Vagina (tissue), 2 donors: ENCODE data around the gene DEAF1. TPM values are rescaled to one million over a fixed set of nuclear protein-coding genes. Genes with fewer than 3 reads are reported as not detected.
A peak's percentile ranks its signal among the peaks of the same experiment; 100 is the strongest.

Source experiments
- DNase-seq, 2 donors: peaks; one replicate each; pipeline ENCODE4 v3.0.0-alpha.2; 2017; ENCODE audit errors: extremely low spot score in 2 of 2
- H3K27ac ChIP-seq: fragments of 200-600 bp; sonication (generic); one replicate; pipeline ENCODE4 v1.5.1; 2019
- H3K27me3 ChIP-seq: fragments of 200-600 bp; sonication (generic); one replicate; pipeline ENCODE4 v1.5.1; 2019
- H3K36me3 ChIP-seq, 2 donors: fragments of 200-600 bp; sonication (generic); one replicate each; pipeline ENCODE4 v1.5.1; 2017 to 2019
- H3K4me1 ChIP-seq: fragments of 200-600 bp; sonication (generic); one replicate; pipeline ENCODE4 v1.5.1; 2019
- H3K4me3 ChIP-seq, 2 donors: fragments of 200-600 bp; sonication (generic); 1 replicate in 1 of 2; 2 replicates in 1 of 2; pipeline ENCODE4 v1.5.1; 2016 to 2019
- H3K9me3 ChIP-seq: fragments of 200-600 bp; sonication (generic); one replicate; pipeline ENCODE4 v1.5.1; 2019
- POLR2A ChIP-seq, 2 donors: fragments of 450-650 bp; IDR thresholded peaks; one replicate each; pipeline ENCODE4 v1.6.1; 2017; ENCODE audit warnings: antibody characterized with exemption in 2 of 2, mild to moderate bottlenecking in 2 of 2, moderate library complexity in 2 of 2
- POLR2AphosphoS5 ChIP-seq, 2 donors: sonication (generic); formaldehyde crosslinking; IDR thresholded peaks; one replicate each; pipeline ENCODE4 v1.9.0; 2017; ENCODE audit warnings: antibody characterized with exemption in 2 of 2, mild to moderate bottlenecking in 2 of 2, low read depth in 1 of 2; ENCODE audit not compliant: insufficient read depth in 1 of 2
- intact Hi-C: fragments of 100-400 bp; cut with DNase I; formaldehyde crosslinking; loops from one replicate; pipeline ENCODE4 v1.15.1; 2023
- total RNA-seq: library from RNA; depleted of rRNA; stranded (reverse); fragments of >200 nt; gene quantifications from one replicate; pipeline ENCODE4 v1.2.3, GENCODE V29; 2016
- TF ChIP-seq, protein P1 (sequence below), 3 experiments: fragments of 450-650 bp in 2 of 3; fragments of 200-600 bp in 1 of 3; sonication (generic) in 1 of 3; IDR thresholded peaks; one replicate each; pipeline ENCODE4 v1.5.1; 2017 to 2019; ENCODE audit warnings: antibody characterized with exemption in 3 of 3, mild to moderate bottlenecking in 2 of 3, moderate library complexity in 2 of 3

The DEAF1 gene
- total RNA-seq, 1 donor from 2014 or later, result 33.6 TPM

DNA sequence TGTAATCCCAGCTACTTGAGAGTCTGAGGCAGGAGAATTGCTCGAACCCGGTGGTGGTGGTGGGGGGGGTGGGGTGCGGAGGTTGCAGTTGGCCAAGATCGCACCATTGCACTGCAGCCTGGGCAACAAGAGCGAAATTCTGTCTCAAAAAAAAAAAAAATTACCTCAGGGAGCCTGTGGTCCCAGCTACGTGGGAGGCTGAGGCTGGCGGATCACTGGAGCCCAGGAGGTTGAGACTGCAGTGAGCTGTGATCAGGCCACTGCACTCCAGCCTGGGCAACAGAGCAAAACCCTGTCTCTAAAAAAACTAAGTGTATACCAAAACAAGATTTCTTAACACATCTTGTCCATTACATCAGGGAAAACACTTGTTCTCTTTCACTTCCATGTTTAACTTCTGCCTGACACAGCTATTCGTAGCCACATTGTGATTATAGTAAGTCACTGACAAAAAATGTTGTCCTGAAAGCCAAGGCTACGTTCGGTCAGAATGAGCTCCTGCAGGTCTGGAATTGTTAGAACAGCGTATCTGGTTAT, 2.0 kb upstream of the DEAF1 start:
- Histone ChIP-seq H3K27ac (peak overlapping the region; percentile 100), H3K4me3 (peak overlapping the region; percentile 60 to 82), H3K9me3 (no peaks in the 10 kb centered on the region), H3K36me3 (peaks cover 0 to 5% of the 10 kb centered on the region in 2 donors), H3K4me1 (peaks cover 48% of the 10 kb centered on the region), H3K27me3 (no peaks in the 10 kb centered on the region)
- intact Hi-C loops, result no loop called here
- DNase-seq, result no peak
- TF ChIP-seq POLR2AphosphoS5 (IDR thresholded peaks at IDR 0.05; ENCODE audit: insufficient read depth in 1 of 2, low read depth in 1 of 2) (peak; percentile 24 to 72), POLR2A (IDR thresholded peaks at IDR 0.05) (no peak)
- TF ChIP-seq, protein P1, sequence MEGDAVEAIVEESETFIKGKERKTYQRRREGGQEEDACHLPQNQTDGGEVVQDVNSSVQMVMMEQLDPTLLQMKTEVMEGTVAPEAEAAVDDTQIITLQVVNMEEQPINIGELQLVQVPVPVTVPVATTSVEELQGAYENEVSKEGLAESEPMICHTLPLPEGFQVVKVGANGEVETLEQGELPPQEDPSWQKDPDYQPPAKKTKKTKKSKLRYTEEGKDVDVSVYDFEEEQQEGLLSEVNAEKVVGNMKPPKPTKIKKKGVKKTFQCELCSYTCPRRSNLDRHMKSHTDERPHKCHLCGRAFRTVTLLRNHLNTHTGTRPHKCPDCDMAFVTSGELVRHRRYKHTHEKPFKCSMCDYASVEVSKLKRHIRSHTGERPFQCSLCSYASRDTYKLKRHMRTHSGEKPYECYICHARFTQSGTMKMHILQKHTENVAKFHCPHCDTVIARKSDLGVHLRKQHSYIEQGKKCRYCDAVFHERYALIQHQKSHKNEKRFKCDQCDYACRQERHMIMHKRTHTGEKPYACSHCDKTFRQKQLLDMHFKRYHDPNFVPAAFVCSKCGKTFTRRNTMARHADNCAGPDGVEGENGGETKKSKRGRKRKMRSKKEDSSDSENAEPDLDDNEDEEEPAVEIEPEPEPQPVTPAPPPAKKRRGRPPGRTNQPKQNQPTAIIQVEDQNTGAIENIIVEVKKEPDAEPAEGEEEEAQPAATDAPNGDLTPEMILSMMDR (IDR thresholded peaks at IDR 0.05), result no peak

DNA sequence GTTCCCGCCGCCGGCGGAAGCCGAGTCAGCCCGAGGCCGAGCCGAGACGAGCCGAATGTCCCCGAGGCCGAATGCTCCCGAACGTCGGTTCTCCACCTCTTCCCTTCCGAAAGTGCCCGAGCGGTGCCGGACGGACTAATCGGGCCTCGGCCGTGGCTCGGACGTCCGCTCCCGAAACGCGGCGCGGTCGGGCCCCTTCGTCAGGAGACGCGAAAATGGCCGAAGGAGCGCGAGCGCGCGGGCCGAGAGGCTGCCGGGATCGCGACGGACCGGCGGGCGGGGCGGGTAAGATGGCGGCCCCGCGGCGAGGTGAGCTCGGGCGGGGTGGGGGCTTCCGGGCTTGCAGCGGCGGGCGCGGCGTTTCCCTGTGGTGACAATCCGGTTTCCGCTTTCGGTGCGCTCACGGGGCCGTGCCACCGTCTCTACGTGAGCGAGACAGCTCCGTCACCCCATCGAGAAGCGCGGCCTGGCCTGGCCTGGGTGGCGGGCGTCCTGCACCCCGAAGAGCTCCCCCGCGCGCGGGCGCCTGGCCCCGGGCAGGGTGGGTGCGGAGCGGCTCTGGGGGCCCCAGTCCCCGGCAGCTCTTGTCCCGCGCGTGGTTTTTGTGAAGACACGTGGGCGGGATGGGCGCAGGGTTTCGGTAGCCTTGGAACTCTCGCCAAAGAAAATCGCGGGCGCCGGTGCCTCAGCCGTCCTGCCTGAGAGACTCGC, 671 bp upstream of the DEAF1 start, which contains the start of gene TMEM80:
Gene TMEM80, plus strand, starts transcription at position 279 of the 711 bp plus-strand sequence. Its CDS starts 12 bp downstream, at position 291.
- Histone ChIP-seq H3K4me1 (peaks cover 48% of the 10 kb centered on the region), H3K36me3 (peaks cover 0 to 5% of the 10 kb centered on the region in 2 donors), H3K9me3 (no peaks in the 10 kb centered on the region), H3K4me3 (peak within 1 kb of the TSS; percentile 60 to 82), H3K27ac (peak within 1 kb of the TSS; percentile 100), H3K27me3 (no peaks in the 10 kb centered on the region)
- intact Hi-C loops, result no loop called here
- peak in 1 of 2 donors; percentile 9 for TF ChIP-seq POLR2A (IDR thresholded peaks at IDR 0.05)
- TF ChIP-seq POLR2AphosphoS5 (IDR thresholded peaks at IDR 0.05; ENCODE audit: insufficient read depth in 1 of 2, low read depth in 1 of 2), result peak; percentile 31 to 44
- TF ChIP-seq, protein P1 (IDR thresholded peaks at IDR 0.05), result no peak
- DNase-seq, result peak in 1 of 2 donors; percentile 97

DNA sequence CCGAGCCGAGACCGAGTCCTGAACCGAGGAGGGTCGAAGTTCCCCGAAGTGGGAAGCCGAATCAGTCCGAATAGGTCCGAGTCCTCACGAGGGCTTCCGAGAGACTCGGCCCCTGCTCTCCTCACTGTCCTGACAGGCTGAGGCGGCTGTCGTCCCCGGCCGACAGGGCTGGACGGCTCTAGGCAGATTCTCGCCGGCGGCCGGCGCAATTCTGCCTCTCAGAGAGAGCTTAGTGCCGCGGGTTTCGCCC, 191 bp upstream of the DEAF1 start:
- Histone ChIP-seq H3K36me3 (peaks cover 0 to 5% of the 10 kb centered on the region in 2 donors), H3K27me3 (no peaks in the 10 kb centered on the region), H3K4me1 (peaks cover 48% of the 10 kb centered on the region), H3K27ac (peak overlapping the region; percentile 100), H3K9me3 (no peaks in the 10 kb centered on the region), H3K4me3 (peak overlapping the region; percentile 60 to 82)
- intact Hi-C loops, result no loop called here
- TF ChIP-seq POLR2A (IDR thresholded peaks at IDR 0.05), result no peak
- TF ChIP-seq POLR2AphosphoS5 (IDR thresholded peaks at IDR 0.05; ENCODE audit: insufficient read depth in 1 of 2, low read depth in 1 of 2), result peak in 1 of 2 donors; percentile 51
- TF ChIP-seq, protein P1 (IDR thresholded peaks at IDR 0.05), result no peak
- DNase-seq, result no peak

DNA sequence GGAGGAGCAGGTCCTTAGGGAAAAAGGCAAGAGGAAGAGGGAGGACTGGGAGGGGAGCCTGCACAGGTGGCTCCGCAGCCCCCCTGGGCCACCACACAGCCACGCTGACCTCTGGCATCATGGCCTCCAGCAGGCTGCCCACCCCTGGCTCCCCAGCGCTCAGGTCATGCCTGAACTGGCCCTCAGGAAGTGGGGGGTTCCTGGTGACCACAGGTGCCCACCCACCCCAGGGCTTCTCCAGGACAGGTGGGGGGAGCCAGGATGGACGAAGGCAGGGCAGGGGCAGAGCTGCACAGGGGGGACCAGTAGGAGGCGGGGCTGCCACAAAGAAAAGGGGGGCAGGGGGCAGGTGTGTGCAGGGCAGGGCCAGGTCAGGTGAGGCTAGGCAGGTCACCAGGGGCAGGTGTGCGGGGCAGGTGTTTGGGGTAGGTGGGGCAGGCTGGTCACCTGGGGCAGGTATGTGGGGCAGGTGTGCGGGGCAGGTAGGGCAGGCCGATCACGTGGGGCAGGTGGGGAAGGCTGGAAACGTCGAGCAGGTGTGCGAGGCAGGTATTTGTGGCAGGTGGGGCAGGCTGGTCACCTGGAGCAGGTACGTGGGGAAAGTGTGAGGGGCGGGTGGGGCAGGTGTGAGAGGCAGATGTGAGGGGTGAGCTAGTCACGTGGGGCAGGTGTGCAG, 997 bp downstream of the DEAF1 start:
- intact Hi-C loops, result no loop called here
- H3K36me3 ChIP-seq, result peaks cover 0 to 3% of the 10 kb centered on the region in 2 donors

More for the DNA sequence above, 997 bp downstream of the DEAF1 start:
- Histone ChIP-seq H3K4me1 (peaks cover 48% of the 10 kb centered on the region), H3K9me3 (no peaks in the 10 kb centered on the region), H3K27ac (peak overlapping the region; percentile 100), H3K27me3 (no peaks in the 10 kb centered on the region), H3K4me3 (peak overlapping the region; percentile 60 to 82)
- DNase-seq, result no peak
- TF ChIP-seq POLR2AphosphoS5 (IDR thresholded peaks at IDR 0.05; ENCODE audit: insufficient read depth in 1 of 2, low read depth in 1 of 2), result no peak
- TF ChIP-seq POLR2A (IDR thresholded peaks at IDR 0.05), result no peak
- TF ChIP-seq, protein P1 (IDR thresholded peaks at IDR 0.05), result no peak
